Lower leg skin (tissue), 3 donors: ENCODE measurements around the gene ASH1L.

Experiments used
- POLR2A ChIP-seq, 2 donors: fragments of 450-650 bp; IDR thresholded peaks; one replicate each; pipeline ENCODE4 v1.6.1; 2016 to 2017; ENCODE audit warnings: antibody characterized with exemption in 2 of 2, mild to moderate bottlenecking in 1 of 2, moderate library complexity in 1 of 2
- TF ChIP-seq, protein P1 (sequence below), 3 donors: fragments of 450-650 bp; IDR thresholded peaks; one replicate each; pipeline ENCODE4 v1.5.1; 2016; ENCODE audit warnings: antibody characterized with exemption in 3 of 3, mild to moderate bottlenecking in 3 of 3, moderate library complexity in 2 of 3

DNA sequence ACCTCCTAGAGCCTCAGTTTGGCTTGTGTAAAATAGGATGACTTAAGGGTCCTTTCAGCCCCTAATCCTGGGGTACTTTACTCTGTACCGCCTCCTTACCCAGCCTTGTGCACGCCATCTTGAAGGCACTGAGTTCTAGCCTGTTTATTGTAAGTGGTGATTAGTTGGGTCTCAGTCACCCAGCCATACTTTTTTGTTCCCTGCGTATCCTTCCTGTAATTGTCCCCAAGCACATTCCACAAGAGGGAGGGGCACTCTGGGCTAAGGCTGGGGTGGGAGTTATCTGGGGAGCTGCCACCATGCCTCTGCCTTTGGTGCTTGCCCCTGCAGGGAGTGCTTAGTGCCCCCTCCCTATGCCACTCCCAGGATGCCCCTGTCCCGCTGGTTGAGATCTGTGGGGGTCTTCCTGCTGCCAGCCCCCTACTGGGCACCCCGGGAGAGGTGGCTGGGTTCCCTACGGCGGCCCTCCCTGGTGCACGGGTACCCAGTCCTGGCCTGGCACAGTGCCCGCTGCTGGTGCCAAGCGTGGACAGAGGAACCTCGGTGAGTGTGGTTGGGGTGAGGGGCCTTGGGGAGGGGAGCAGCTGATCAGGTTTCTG, 253.1 kb downstream of the ASH1L start:
- TF ChIP-seq, protein P1, sequence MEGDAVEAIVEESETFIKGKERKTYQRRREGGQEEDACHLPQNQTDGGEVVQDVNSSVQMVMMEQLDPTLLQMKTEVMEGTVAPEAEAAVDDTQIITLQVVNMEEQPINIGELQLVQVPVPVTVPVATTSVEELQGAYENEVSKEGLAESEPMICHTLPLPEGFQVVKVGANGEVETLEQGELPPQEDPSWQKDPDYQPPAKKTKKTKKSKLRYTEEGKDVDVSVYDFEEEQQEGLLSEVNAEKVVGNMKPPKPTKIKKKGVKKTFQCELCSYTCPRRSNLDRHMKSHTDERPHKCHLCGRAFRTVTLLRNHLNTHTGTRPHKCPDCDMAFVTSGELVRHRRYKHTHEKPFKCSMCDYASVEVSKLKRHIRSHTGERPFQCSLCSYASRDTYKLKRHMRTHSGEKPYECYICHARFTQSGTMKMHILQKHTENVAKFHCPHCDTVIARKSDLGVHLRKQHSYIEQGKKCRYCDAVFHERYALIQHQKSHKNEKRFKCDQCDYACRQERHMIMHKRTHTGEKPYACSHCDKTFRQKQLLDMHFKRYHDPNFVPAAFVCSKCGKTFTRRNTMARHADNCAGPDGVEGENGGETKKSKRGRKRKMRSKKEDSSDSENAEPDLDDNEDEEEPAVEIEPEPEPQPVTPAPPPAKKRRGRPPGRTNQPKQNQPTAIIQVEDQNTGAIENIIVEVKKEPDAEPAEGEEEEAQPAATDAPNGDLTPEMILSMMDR (IDR thresholded peaks at IDR 0.05) = no peak
- TF ChIP-seq POLR2A (IDR thresholded peaks at IDR 0.05) = no peak
